H9 (cell line): ENCODE data around the gene TRAF7. TPM values are rescaled to one million over a fixed set of nuclear protein-coding genes. Genes with fewer than 3 reads are reported as not detected.
A peak's percentile ranks its signal among the peaks of the same experiment; 100 is the strongest.

Experiments
- DNase-seq: peaks from one replicate; pipeline ENCODE4 v3.0.0-alpha.2; 2017
- H2AFZ ChIP-seq: one replicate; pipeline ENCODE4 v1.6.1; 2013; ENCODE audit warnings: mild to moderate bottlenecking, low read length, control low read depth, moderate library complexity
- H2AK5ac ChIP-seq: 2 replicates; pipeline ENCODE4 v1.6.1; 2013; ENCODE audit warnings: low read length, control low read depth, mixed read lengths; ENCODE audit not compliant: insufficient read length
- H2BK120ac ChIP-seq: one replicate; pipeline ENCODE4 v1.6.1; 2013; ENCODE audit warnings: low read depth, mild to moderate bottlenecking, low read length, control low read depth, inconsistent platforms; ENCODE audit not compliant: poor library complexity, severe bottlenecking
- H2BK12ac ChIP-seq: 2 replicates; pipeline ENCODE4 v1.6.1; 2013; ENCODE audit warnings: low read length, control low read depth, mixed read lengths, low read depth; ENCODE audit not compliant: insufficient read length
- H2BK15ac ChIP-seq: 2 replicates; pipeline ENCODE4 v1.6.1; 2013; ENCODE audit warnings: low read depth, low read length, control low read depth
- H2BK20ac ChIP-seq: one replicate; pipeline ENCODE4 v1.6.1; 2013; ENCODE audit warnings: low read depth, mild to moderate bottlenecking, low read length, control low read depth, inconsistent platforms; ENCODE audit not compliant: poor library complexity, severe bottlenecking
- H2BK5ac ChIP-seq: 2 replicates; pipeline ENCODE4 v1.6.1; 2013; ENCODE audit warnings: low read length, control low read depth, mixed read lengths; ENCODE audit not compliant: insufficient read length
- H3K14ac ChIP-seq: 2 replicates; pipeline ENCODE4 v1.6.1; 2013; ENCODE audit warnings: low read length, control low read depth; ENCODE audit not compliant: insufficient read depth
- H3K18ac ChIP-seq: 2 replicates; pipeline ENCODE4 v1.6.1; 2013; ENCODE audit warnings: low read depth, mild to moderate bottlenecking, mixed read lengths, low read length, control low read depth; ENCODE audit not compliant: insufficient read length
- H3K23ac ChIP-seq: 2 replicates; pipeline ENCODE4 v1.6.1; 2013; ENCODE audit warnings: low read length, control low read depth, mixed read lengths, low read depth; ENCODE audit not compliant: insufficient read length
- H3K23me2 ChIP-seq: 2 replicates; pipeline ENCODE4 v1.6.1; 2013; ENCODE audit warnings: low read depth, mild to moderate bottlenecking, mixed read lengths, low read length, control low read depth; ENCODE audit not compliant: insufficient read length, poor library complexity, severe bottlenecking
- H3K27ac ChIP-seq: 2 replicates; pipeline ENCODE4 v1.5.1; 2013; ENCODE audit warnings: low read length, control low read depth, mixed read lengths, low read depth; ENCODE audit not compliant: insufficient read length
- H3K27me3 ChIP-seq: 2 replicates; pipeline ENCODE4 v1.6.1; 2013; ENCODE audit warnings: low read length, control low read depth, inconsistent platforms; ENCODE audit not compliant: insufficient read depth
- H3K4ac ChIP-seq: 2 replicates; pipeline ENCODE4 v1.6.1; 2013; ENCODE audit warnings: low read depth, mild to moderate bottlenecking, control low read depth, inconsistent platforms, low read length, moderate library complexity
- H3K4me1 ChIP-seq: 2 replicates; pipeline ENCODE4 v1.6.1; 2013; ENCODE audit warnings: low read length, control low read depth, inconsistent platforms; ENCODE audit not compliant: insufficient read depth
- H3K4me2 ChIP-seq: 2 replicates; pipeline ENCODE4 v1.6.1; 2013; ENCODE audit warnings: low read length, control low read depth, mixed read lengths; ENCODE audit not compliant: insufficient read length, insufficient read depth
- H3K56ac ChIP-seq: 2 replicates; pipeline ENCODE4 v1.6.1; 2013; ENCODE audit warnings: low read depth, mild to moderate bottlenecking, mixed read lengths, low read length, control low read depth; ENCODE audit not compliant: insufficient read length
- H3K79me1 ChIP-seq: 2 replicates; pipeline ENCODE4 v1.6.1; 2013; ENCODE audit warnings: low read depth, mild to moderate bottlenecking, moderate library complexity, low read length, control low read depth, inconsistent platforms; ENCODE audit not compliant: insufficient read depth, poor library complexity, severe bottlenecking
- H3K79me2 ChIP-seq: 2 replicates; pipeline ENCODE4 v1.6.1; 2013; ENCODE audit warnings: low read length, control low read depth, inconsistent platforms; ENCODE audit not compliant: insufficient read depth
- H3K9ac ChIP-seq: 2 replicates; pipeline ENCODE4 v1.6.1; 2013; ENCODE audit warnings: low read length, control low read depth, mixed read lengths; ENCODE audit not compliant: insufficient read length; ENCODE audit errors: extremely low read depth
- H3K9me3 ChIP-seq: one replicate; pipeline ENCODE4 v1.6.1; 2013; ENCODE audit warnings: low read depth, low read length, inconsistent platforms; ENCODE audit not compliant: control insufficient read depth
- H3T11ph ChIP-seq: one replicate; pipeline ENCODE4 v1.6.1; 2013; ENCODE audit warnings: mild to moderate bottlenecking, low read length, control low read depth, inconsistent platforms
- H4K20me1 ChIP-seq: one replicate; pipeline ENCODE4 v1.6.1; 2013; ENCODE audit not compliant: control insufficient read depth, insufficient read length, insufficient read depth
- H4K5ac ChIP-seq: 2 replicates; pipeline ENCODE4 v1.6.1; 2013; ENCODE audit warnings: low read depth, mild to moderate bottlenecking, mixed read lengths, low read length, control low read depth; ENCODE audit not compliant: insufficient read length
- H4K8ac ChIP-seq: replicated peaks from 2 replicates; pipeline ENCODE4 v1.6.1; 2013; ENCODE audit warnings: low read length, control low read depth, mixed read lengths, low read depth; ENCODE audit not compliant: insufficient read length
- H4K91ac ChIP-seq: 2 replicates; pipeline ENCODE4 v1.6.1; 2013; ENCODE audit warnings: low read depth, mild to moderate bottlenecking, moderate library complexity, mixed read lengths, low read length, control low read depth; ENCODE audit not compliant: insufficient read length
- H3K27ac Mint-ChIP-seq, 3 experiments: 2 replicates in 2 of 3; 3 replicates in 1 of 3; pipeline ENCODE4 v1.8.0; 2020 to 2021; ENCODE audit warnings: mixed read lengths in 3 of 3, mild to moderate bottlenecking in 1 of 3, moderate library complexity in 1 of 3
- H3K27me3 Mint-ChIP-seq: 2 replicates; pipeline ENCODE4 v1.8.0; 2021; ENCODE audit warnings: low read depth, mild to moderate bottlenecking, moderate library complexity, mixed read lengths
- H3K36me3 Mint-ChIP-seq, 3 experiments: 2 replicates in 2 of 3; 3 replicates in 1 of 3; pipeline ENCODE4 v1.8.0; 2020 to 2021; ENCODE audit warnings: low read depth in 3 of 3, mixed read lengths in 3 of 3; ENCODE audit not compliant: insufficient read depth in 1 of 3
- H3K4me1 Mint-ChIP-seq, 2 experiments: 2 replicates each; pipeline ENCODE4 v1.8.0; 2020; ENCODE audit warnings: mixed read lengths in 2 of 2
- H3K4me3 Mint-ChIP-seq, 2 experiments: 2 replicates in 1 of 2; 3 replicates in 1 of 2; pipeline ENCODE4 v1.8.0; 2020 to 2021; ENCODE audit warnings: mild to moderate bottlenecking in 2 of 2, mixed read lengths in 2 of 2, moderate library complexity in 1 of 2
- H3K9me3 Mint-ChIP-seq, 2 experiments: 2 replicates in 1 of 2; 3 replicates in 1 of 2; pipeline ENCODE4 v1.8.0; 2020; ENCODE audit warnings: mild to moderate bottlenecking in 2 of 2, mixed read lengths in 2 of 2, moderate library complexity in 1 of 2
- WGBS: extraction: QIAGEN DNeasy Blood & Tissue Kit; methylation state at CpG from one replicate; pipeline ENCODE4 v1.1.7; 2013; ENCODE audit warnings: missing lambda C conversion rate, low lambda C conversion rate, mixed read lengths; ENCODE audit not compliant: insufficient read length; ENCODE audit errors: extremely low coverage; 5-methylcytosine and 5-hydroxymethylcytosine counted together
- total RNA-seq: library from RNA; stranded (reverse); gene quantifications from 2 replicates; pipeline ENCODE4 v1.2.1, GENCODE V29; 2021
- TF ChIP-seq, protein P1 (sequence below): fragments of 200-600 bp; sonication (generic); conservative IDR thresholded peaks from 3 replicates; pipeline ENCODE4 v1.8.0; 2021; ENCODE audit warnings: antibody characterized with exemption, mild to moderate bottlenecking

TRAF7 gene
- total RNA-seq, 1 experiment from 2014 or later: 108 TPM

DNA sequence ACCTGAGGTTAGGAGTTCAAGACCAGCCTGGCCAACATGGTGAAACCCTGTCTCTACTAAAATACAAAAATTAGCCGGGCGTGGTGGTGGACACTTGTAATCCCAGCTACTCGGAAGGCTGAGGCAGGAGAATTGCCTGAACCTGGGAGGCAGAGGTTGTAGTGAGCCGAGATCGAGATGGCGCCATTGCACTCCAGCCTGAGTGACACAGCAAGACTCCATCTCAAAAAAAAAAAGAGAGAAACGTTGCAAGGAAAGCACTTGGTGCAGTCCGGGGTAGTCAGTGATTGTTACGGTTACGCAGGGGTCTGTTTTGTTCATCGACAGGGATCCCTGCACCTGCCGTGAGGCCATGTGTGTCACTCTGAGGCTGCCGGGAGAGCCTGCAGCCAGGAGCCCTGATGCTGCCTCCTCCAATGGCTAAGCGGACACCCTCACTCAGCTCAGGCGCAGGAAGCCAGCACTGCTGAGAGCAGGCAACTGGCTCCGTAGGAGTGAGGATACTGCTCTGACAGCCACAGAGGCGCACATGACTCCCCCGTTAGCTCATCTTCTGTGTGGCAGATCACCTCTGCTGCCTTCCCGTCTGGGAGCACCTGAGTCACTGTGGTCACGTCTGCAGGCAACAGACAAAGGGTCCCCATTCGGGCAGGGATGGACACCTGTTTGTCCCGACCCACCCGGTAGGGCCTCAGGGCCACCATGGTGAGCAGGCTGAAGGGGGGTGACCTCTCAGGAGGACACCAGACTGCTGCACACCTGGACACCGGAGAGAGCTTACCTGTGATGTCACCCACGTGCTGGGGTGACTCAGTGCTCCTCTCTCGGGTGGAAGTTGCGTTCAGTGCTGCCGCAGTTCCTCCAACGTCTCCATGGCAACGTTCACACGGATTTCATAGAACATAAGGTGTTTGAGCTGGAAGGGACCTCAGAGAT, 12.4 kb upstream of the TRAF7 start:
- Histone ChIP-seq H3K9ac (no peak overlapping the region), H3K4me1 (no peaks in the 10 kb centered on the region), H3K23me2 (no peaks in the 10 kb centered on the region), H3K4ac (no peak overlapping the region), H2BK20ac (no peak overlapping the region), H2AK5ac (no peak overlapping the region), H3T11ph (no peak overlapping the region), H4K8ac (no peak overlapping the region), H4K20me1 (no peaks in the 10 kb centered on the region), H3K27ac (no peak overlapping the region), H2BK15ac (no peak overlapping the region), H3K27me3 (no peaks in the 10 kb centered on the region), H2BK12ac (no peak overlapping the region), H3K4me2 (no peak overlapping the region), H4K91ac (no peak overlapping the region), H3K18ac (no peak overlapping the region), H3K79me1 (no peaks in the 10 kb centered on the region), H3K23ac (no peak overlapping the region), H3K56ac (no peak overlapping the region), H3K79me2 (no peaks in the 10 kb centered on the region), H2AFZ (no peak overlapping the region), H3K14ac (no peak overlapping the region; the same call in 1 of the 2 replicates), H4K5ac (no peak overlapping the region), H2BK120ac (no peak overlapping the region), H3K9me3 (no peaks in the 10 kb centered on the region), H2BK5ac (no peak overlapping the region)
- Mint-ChIP-seq H3K27me3 (peaks cover 51% of the 10 kb centered on the region), H3K27ac (no peak overlapping the region; a peak in 1 of 7 replicates), H3K4me1 (no peaks in the 10 kb centered on the region; a peak in 1 of 4 replicates), H3K9me3 (no peaks in the 10 kb centered on the region), H3K36me3 (no peaks in the 10 kb centered on the region), H3K4me3 (no peak overlapping the region)
- WGBS: no CpG with 5 or more reads among the region's 31 CpGs
- TF ChIP-seq, protein P1, sequence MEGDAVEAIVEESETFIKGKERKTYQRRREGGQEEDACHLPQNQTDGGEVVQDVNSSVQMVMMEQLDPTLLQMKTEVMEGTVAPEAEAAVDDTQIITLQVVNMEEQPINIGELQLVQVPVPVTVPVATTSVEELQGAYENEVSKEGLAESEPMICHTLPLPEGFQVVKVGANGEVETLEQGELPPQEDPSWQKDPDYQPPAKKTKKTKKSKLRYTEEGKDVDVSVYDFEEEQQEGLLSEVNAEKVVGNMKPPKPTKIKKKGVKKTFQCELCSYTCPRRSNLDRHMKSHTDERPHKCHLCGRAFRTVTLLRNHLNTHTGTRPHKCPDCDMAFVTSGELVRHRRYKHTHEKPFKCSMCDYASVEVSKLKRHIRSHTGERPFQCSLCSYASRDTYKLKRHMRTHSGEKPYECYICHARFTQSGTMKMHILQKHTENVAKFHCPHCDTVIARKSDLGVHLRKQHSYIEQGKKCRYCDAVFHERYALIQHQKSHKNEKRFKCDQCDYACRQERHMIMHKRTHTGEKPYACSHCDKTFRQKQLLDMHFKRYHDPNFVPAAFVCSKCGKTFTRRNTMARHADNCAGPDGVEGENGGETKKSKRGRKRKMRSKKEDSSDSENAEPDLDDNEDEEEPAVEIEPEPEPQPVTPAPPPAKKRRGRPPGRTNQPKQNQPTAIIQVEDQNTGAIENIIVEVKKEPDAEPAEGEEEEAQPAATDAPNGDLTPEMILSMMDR: no peak
- peak; percentile 36 for DNase-seq
